Measurements from ENCODE around the gene RECQL5. TPM values are rescaled to one million over a fixed set of nuclear protein-coding genes. Genes with fewer than 3 reads are reported as not detected.

Gene RECQL5
- total RNA-seq, 4 donors from 2014 or later = 25.1 to 129 (median 80.3) TPM

- in situ Hi-C loops (cut with MboI; ENCODE audit: low pct_ligation_motif_present in 1 of 4, low pct_unique_long_range_greater_than_20kb in 1 of 4, low sequenced_read_pairs in 3 of 4) (no loop called here), intact Hi-C loops (cut with DNase I; ENCODE audit: low total_unique reads) (loop anchor here (10.0 kb wide), 1 partner anchor 675 kb away; no protein-coding TSS in a partner anchor)
- Histone ChIP-seq H3K4me3 (no peak overlapping the region), H3K9me3 (no peaks in the 10 kb centered on the region), H3K4me1 (peaks cover 6 to 19% (median 10%) of the 10 kb centered on the region in 4 donors), H3K27ac (no peak overlapping the region), H3K27me3 (no peaks in the 10 kb centered on the region), H3K36me3 (no peaks in the 10 kb centered on the region)
- 83% methylated on average over 34 of the region's 36 CpGs; no CpG with 5 or more reads in 1 of the 2 donors for WGBS, 2 donors (ENCODE audit: low coverage in 1 of 2)
- peak in 4 of 5 experiments; percentile 22 to 40 (median 26) for TF ChIP-seq CTCF (IDR thresholded peaks at IDR 0.05)
- TF ChIP-seq POLR2AphosphoS5 (IDR thresholded peaks at IDR 0.05) = no peak
- TF ChIP-seq POLR2A (IDR thresholded peaks at IDR 0.05) = no peak
- no peak for DNase-seq
These were observed 47.2 kb downstream of the RECQL5 start for GRCh38 chr17:75619506-75620431.

- WGBS, 2 donors (ENCODE audit: low coverage in 1 of 2) = 82% methylated on average over 11 of the region's 11 CpGs; no CpG with 5 or more reads in 1 of the 2 donors
- in situ Hi-C loops (cut with MboI; ENCODE audit: low pct_ligation_motif_present in 1 of 4, low pct_unique_long_range_greater_than_20kb in 1 of 4, low sequenced_read_pairs in 3 of 4) (no loop called here), intact Hi-C loops (cut with DNase I; ENCODE audit: low total_unique reads) (loop anchor here (10.0 kb wide), 1 partner anchor 677 kb away; no protein-coding TSS in a partner anchor)
- Histone ChIP-seq H3K36me3 (peaks cover 0 to 6% (median 0%) of the 10 kb centered on the region in 4 donors), H3K9me3 (no peaks in the 10 kb centered on the region), H3K27me3 (no peaks in the 10 kb centered on the region), H3K4me3 (no peak overlapping the region), H3K27ac (peak overlapping the region; percentile 69 to 80 (median 72)), H3K4me1 (peaks cover 6 to 35% (median 21%) of the 10 kb centered on the region in 4 donors)
- TF ChIP-seq EP300 (IDR thresholded peaks at IDR 0.05; ENCODE audit: low read depth) (no peak), CTCF (IDR thresholded peaks at IDR 0.05) (no peak)
- DNase-seq = no peak
These were observed 49.3 kb downstream of the RECQL5 start for GRCh38 chr17:75617675-75618074.

- H3K4me3 ChIP-seq = no peak overlapping the region
- H3K27me3 ChIP-seq = no peaks in the 10 kb centered on the region
- WGBS, 2 donors (ENCODE audit: low coverage in 1 of 2) = 56% methylated on average over 12 of the region's 16 CpGs; no CpG with 5 or more reads in 1 of the 2 donors
- in situ Hi-C loops (cut with MboI; ENCODE audit: low pct_ligation_motif_present in 1 of 4, low pct_unique_long_range_greater_than_20kb in 1 of 4, low sequenced_read_pairs in 3 of 4) (no loop called here), intact Hi-C loops (cut with DNase I; ENCODE audit: low total_unique reads) (loop anchor here (10.0 kb wide), 1 partner anchor 678 kb away; no protein-coding TSS in a partner anchor)
- peak overlapping the region; percentile 69 to 80 (median 72) for H3K27ac ChIP-seq
- H3K4me1 ChIP-seq = peaks cover 6 to 40% (median 25%) of the 10 kb centered on the region in 4 donors
- H3K9me3 ChIP-seq = no peaks in the 10 kb centered on the region
- DNase-seq = peak; percentile 92
- TF ChIP-seq POLR2AphosphoS5 (IDR thresholded peaks at IDR 0.05) (peak in 2 of 3 donors; percentile 89), EP300 (IDR thresholded peaks at IDR 0.05; ENCODE audit: low read depth) (peak; percentile 88), POLR2A (IDR thresholded peaks at IDR 0.05) (peak; percentile 70), CTCF (IDR thresholded peaks at IDR 0.05) (no peak)
- H3K36me3 ChIP-seq = peaks cover 0 to 9% (median 0%) of the 10 kb centered on the region in 4 donors
These were observed 49.7 kb downstream of the RECQL5 start for GRCh38 chr17:75617218-75617617.

GRCh38 chr17:75616521-75617122, 50.3 kb downstream of the RECQL5 start:
- in situ Hi-C loops (cut with MboI; ENCODE audit: low pct_ligation_motif_present in 1 of 4, low pct_unique_long_range_greater_than_20kb in 1 of 4, low sequenced_read_pairs in 3 of 4) = no loop called here
- TF ChIP-seq CTCF (IDR thresholded peaks at IDR 0.05) = no peak
- TF ChIP-seq EP300 (IDR thresholded peaks at IDR 0.05; ENCODE audit: low read depth) = no peak
- no peak for TF ChIP-seq POLR2AphosphoS5 (IDR thresholded peaks at IDR 0.05)
- TF ChIP-seq POLR2A (IDR thresholded peaks at IDR 0.05) = no peak
- peaks cover 0 to 9% (median 0%) of the 10 kb centered on the region in 4 donors for H3K36me3 ChIP-seq

More at GRCh38 chr17:75616521-75617122, 50.3 kb downstream of the RECQL5 start:
- no peak for DNase-seq
- Histone ChIP-seq H3K4me1 (peaks cover 6 to 44% (median 28%) of the 10 kb centered on the region in 4 donors), H3K27ac (peak overlapping the region; percentile 69 to 80 (median 72)), H3K4me3 (no peak overlapping the region), H3K9me3 (no peaks in the 10 kb centered on the region), H3K27me3 (no peaks in the 10 kb centered on the region)
- 86% methylated on average over 24 of the region's 24 CpGs; no CpG with 5 or more reads in 1 of the 2 donors for WGBS, 2 donors (ENCODE audit: low coverage in 1 of 2)
- intact Hi-C loops (cut with DNase I; ENCODE audit: low total_unique reads) = loop anchor here (10.0 kb wide), 1 partner anchor 678 kb away; no protein-coding TSS in a partner anchor
